Ishikawa (cell line): ENCODE measurements around the gene ACTG2.

ENCODE experiments used
- CEBPB ChIP-seq: IDR thresholded peaks from 2 replicates; pipeline ENCODE4 v1.6.1; 2012
- CREB1 ChIP-seq: IDR thresholded peaks from 2 replicates; pipeline ENCODE4 v1.6.1; 2012; ENCODE audit warnings: low read depth
- EGR1 ChIP-seq: IDR thresholded peaks from 2 replicates; pipeline ENCODE4 v1.6.1; 2012
- EP300 ChIP-seq: IDR thresholded peaks from 2 replicates; pipeline ENCODE4 v1.6.1; 2012; ENCODE audit warnings: borderline replicate concordance
- FOXM1 ChIP-seq: IDR thresholded peaks from 2 replicates; pipeline ENCODE4 v1.6.1; 2012; ENCODE audit warnings: low read depth, borderline replicate concordance
- MAX ChIP-seq: IDR thresholded peaks from 2 replicates; pipeline ENCODE4 v1.6.1; 2012
- NFIC ChIP-seq: IDR thresholded peaks from 2 replicates; pipeline ENCODE4 v1.6.1; 2012
- RAD21 ChIP-seq: IDR thresholded peaks from 2 replicates; pipeline ENCODE4 v1.6.1; 2012; ENCODE audit warnings: low read depth
- REST ChIP-seq: IDR thresholded peaks from 2 replicates; pipeline ENCODE4 v1.6.1; 2012; ENCODE audit warnings: low read depth, mild to moderate bottlenecking
- TAF1 ChIP-seq: IDR thresholded peaks from 2 replicates; pipeline ENCODE4 v1.6.1; 2012; ENCODE audit warnings: low read depth, mild to moderate bottlenecking
- TCF12 ChIP-seq: IDR thresholded peaks from 2 replicates; pipeline ENCODE4 v1.6.1; 2012; ENCODE audit warnings: low read depth
- TEAD4 ChIP-seq: IDR thresholded peaks from 2 replicates; pipeline ENCODE4 v1.6.1; 2012
- USF1 ChIP-seq: IDR thresholded peaks from 2 replicates; pipeline ENCODE4 v1.6.1; 2012
- YY1 ChIP-seq: IDR thresholded peaks from 2 replicates; pipeline ENCODE4 v1.6.1; 2012; ENCODE audit warnings: low read depth
- ZBTB7A ChIP-seq: IDR thresholded peaks from 2 replicates; pipeline ENCODE4 v1.6.1; 2012; ENCODE audit warnings: low read depth

ACTG2 gene

GRCh38 chr2:73919596-73920228 is 26.9 kb downstream of the ACTG2 start:
- TF ChIP-seq MAX (no peak), EP300 (no peak), EGR1 (no peak), ZBTB7A (no peak), TCF12 (no peak), NFIC (no peak), TAF1 (no peak), USF1 (no peak), YY1 (no peak), TEAD4 (no peak), CEBPB (no peak), FOXM1 (no peak), REST (no peak)

GRCh38 chr2:73920577-73921545 is 28.1 kb downstream of the ACTG2 start:
- TF ChIP-seq ZBTB7A (no peak), TAF1 (no peak), RAD21 (peak; percentile 33; the same call in 1 of the 2 replicates)

GRCh38 chr2:73921581-73921980 is 28.8 kb downstream of the ACTG2 start:
- no peak for TF ChIP-seq REST
- TF ChIP-seq EGR1, result no peak
- TF ChIP-seq TCF12, result no peak
- no peak for TF ChIP-seq NFIC
- no peak for TF ChIP-seq CEBPB
- TF ChIP-seq CREB1, result no peak
- TF ChIP-seq ZBTB7A, result no peak
- TF ChIP-seq YY1, result no peak

GRCh38 chr2:73922681-73923080 is 29.9 kb downstream of the ACTG2 start:
- TF ChIP-seq FOXM1, result no peak
- TF ChIP-seq ZBTB7A, result no peak
- no peak for TF ChIP-seq EP300
- no peak for TF ChIP-seq CEBPB
- TF ChIP-seq NFIC, result no peak
- TF ChIP-seq MAX, result no peak
- TF ChIP-seq TAF1, result no peak
- TF ChIP-seq TCF12, result no peak
- TF ChIP-seq CREB1, result no peak
- no peak for TF ChIP-seq EGR1
- no peak for TF ChIP-seq RAD21
- no peak for TF ChIP-seq REST
- TF ChIP-seq USF1, result no peak
- no peak for TF ChIP-seq TEAD4
